Mammary epithelial cell (primary cell): ENCODE results near the gene RNF150.

ENCODE experiments used
- CTCF ChIP-seq, 2 donors: IDR thresholded peaks in 1 of 2; conservative IDR thresholded peaks in 1 of 2; 2 replicates each; pipeline ENCODE4 v1.5.1; 2011 to 2012; ENCODE audit warnings: inconsistent platforms in 2 of 2, low read length in 2 of 2, mild to moderate bottlenecking in 2 of 2, control low read depth in 1 of 2, low read depth in 1 of 2; ENCODE audit not compliant: insufficient read depth in 1 of 2; ENCODE audit errors: extremely low read depth in 1 of 2
- EZH2 ChIP-seq: IDR thresholded peaks from 2 replicates; pipeline ENCODE4 v1.6.1; 2012; ENCODE audit warnings: low read length, inconsistent platforms, borderline replicate concordance

DNA sequence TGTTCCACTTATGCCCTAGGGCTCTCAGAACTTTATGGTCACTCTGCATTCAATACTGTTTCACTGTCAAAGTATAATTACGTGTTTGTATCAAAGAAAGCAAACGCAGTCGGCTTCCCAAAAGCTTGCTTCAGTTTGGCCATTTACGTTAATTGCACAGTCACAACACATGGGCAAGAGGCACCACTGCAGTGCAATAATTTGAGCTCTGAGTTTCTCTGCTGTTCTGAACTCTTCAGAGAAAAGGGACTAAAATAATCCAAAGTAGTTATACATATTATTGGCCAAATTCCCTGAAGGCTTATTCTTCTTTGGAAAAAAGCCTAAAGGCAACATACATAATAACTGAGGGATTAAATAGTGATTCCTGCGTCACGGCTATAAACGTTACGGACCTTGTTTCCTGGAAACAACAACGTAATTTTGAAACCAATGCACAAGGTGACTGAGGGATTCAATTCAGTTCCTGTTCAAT, 51.3 kb downstream of the RNF150 start:
- TF ChIP-seq CTCF (conservative IDR thresholded peaks at IDR 0.05 in 1 of 2, IDR thresholded peaks at IDR 0.05 in 1 of 2; ENCODE audit: extremely low read depth in 1 of 2, insufficient read depth in 1 of 2, low read depth in 1 of 2, low read length in 2 of 2): no peak
- TF ChIP-seq EZH2: no peak
